Fibroblast of lung (primary cell): ENCODE measurements around the gene RBM23.
"Not testable (repeated sequence)": the region's sequence is repeated elsewhere in the genome, so short reads cannot be mapped to it uniquely, and the experiment has no call there.

Experiments used
- CTCF ChIP-seq, 2 donors: IDR thresholded peaks in 1 of 2; conservative IDR thresholded peaks in 1 of 2; 1 replicate in 1 of 2; 2 replicates in 1 of 2; pipeline ENCODE4 v1.5.1; 2011 to 2012; ENCODE audit warnings: low read length in 2 of 2, control low read depth in 1 of 2, inconsistent platforms in 1 of 2, low read depth in 1 of 2, mild to moderate bottlenecking in 1 of 2
- EZH2 ChIP-seq: IDR thresholded peaks from 2 replicates; pipeline ENCODE4 v1.5.1; 2012; ENCODE audit warnings: low read length, control low read depth, mild to moderate bottlenecking; ENCODE audit errors: missing control alignments

DNA sequence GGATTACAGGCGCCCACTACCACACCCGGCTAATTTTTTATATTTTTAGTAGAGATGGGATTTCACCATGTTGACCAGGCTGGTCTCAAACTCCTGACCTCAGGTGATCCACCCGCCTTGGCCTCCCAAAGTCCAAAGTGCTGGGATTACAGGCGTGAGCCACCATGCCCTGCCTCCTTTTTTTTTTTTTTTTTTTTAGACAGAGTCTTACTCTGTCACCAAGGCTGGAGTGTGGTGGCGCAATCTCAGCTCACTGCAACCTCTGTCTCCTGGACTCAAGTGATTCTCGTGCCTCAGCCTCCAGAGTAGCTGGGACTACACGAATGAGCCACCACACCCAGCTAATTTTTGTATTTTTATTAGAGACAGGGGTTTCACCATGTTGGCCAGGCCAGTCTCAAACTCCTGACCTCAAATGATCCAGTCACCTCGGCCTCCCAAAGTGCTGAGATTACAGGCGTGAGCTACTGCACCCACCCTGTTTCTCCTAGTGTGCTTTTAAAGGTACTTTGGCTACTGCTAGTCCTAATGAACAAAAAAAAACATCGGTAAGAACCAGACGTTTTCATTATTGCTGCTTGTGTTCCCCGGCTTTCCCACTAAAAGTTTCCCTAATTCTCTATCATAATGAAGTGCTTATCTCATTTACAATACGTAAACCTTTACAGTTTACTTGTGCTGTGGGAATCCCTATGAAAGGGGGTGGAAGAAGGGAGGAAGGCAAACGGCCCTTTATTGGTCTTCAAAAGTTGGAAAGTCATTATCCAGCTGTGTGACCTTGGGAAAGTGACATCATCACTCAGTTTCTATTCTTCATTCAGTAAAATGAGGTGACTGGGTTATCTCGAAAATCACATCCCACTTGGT is 47.2 kb upstream of the RBM23 start:
- not testable (repeated sequence) for TF ChIP-seq CTCF (conservative IDR thresholded peaks at IDR 0.05 in 1 of 2, IDR thresholded peaks at IDR 0.05 in 1 of 2; ENCODE audit: low read depth in 1 of 2, low read length in 2 of 2); EZH2
